ENCODE data around the gene USP34. TPM values are rescaled to one million over a fixed set of nuclear protein-coding genes. Genes with fewer than 3 reads are reported as not detected.
"Not testable (repeated sequence)": the region's sequence is repeated elsewhere in the genome, so short reads cannot be mapped to it uniquely, and the experiment has no call there.

USP34 gene
- total RNA-seq, 1 donor from 2014 or later = 83.2 TPM

GRCh38 chr2:61471905-61472805 is 1.3 kb upstream of the USP34 start:
- DNase-seq (ENCODE audit: low read depth) (peak; percentile 37), FAIRE-seq (no peak)
- Histone ChIP-seq H3K4me3 (ENCODE audit: low read depth, low read length) (peak overlapping the region; percentile 96), H3K36me3 (ENCODE audit: control insufficient read depth, insufficient read depth, low read length) (no peaks in the 10 kb centered on the region), H3K27me3 (ENCODE audit: control insufficient read depth, insufficient read depth, low read length) (no peaks in the 10 kb centered on the region)
- no peak for TF ChIP-seq CTCF (IDR thresholded peaks at IDR 0.05; ENCODE audit: insufficient read depth, low read length, severe bottlenecking)

- Histone ChIP-seq H3K27me3 (ENCODE audit: control insufficient read depth, insufficient read depth, low read length) (no peaks in the 10 kb centered on the region), H3K4me3 (ENCODE audit: low read depth, low read length) (peak overlapping the region; percentile 96), H3K36me3 (ENCODE audit: control insufficient read depth, insufficient read depth, low read length) (no peaks in the 10 kb centered on the region)
- TF ChIP-seq CTCF (IDR thresholded peaks at IDR 0.05; ENCODE audit: insufficient read depth, low read length, severe bottlenecking) = no peak
- DNase-seq (ENCODE audit: low read depth) (peak; percentile 22), FAIRE-seq (no peak)
Observed at GRCh38 chr2:61470122-61470951, 550 bp downstream of the USP34 start.

DNA sequence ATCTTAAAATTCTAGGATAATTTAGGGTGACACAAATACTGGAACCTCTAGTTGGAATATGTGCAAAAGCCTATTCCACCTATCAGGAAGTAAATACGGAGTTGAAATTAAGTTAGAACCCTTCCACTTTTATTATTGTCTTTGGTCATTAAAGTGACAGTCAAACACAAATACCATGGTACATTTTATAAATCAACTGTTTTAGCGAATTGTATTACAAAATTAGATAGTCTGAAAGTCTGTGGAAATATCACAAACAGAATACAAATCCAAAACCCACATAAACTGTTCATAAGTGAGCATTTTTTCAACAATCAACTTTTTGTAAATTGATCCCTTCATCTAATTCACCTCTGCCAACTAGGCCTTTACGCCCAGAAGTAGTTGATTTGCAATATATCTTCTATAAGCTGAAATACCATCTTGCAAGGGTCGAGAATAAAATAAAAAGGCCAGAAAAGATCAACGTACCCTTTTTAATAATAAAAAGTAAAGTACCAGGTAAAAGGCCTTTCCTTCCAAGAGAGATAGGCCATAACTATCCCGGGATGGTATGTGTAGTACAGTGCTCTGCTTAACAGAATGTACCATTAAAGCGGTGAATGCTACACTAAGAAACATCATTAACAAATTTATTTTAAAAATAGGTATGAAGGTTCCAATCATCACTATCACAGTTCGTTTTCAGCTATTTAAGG is 1.3 kb downstream of the USP34 start:
- Histone ChIP-seq H3K36me3 (ENCODE audit: control insufficient read depth, insufficient read depth, low read length) (no peaks in the 10 kb centered on the region), H3K4me3 (ENCODE audit: low read depth, low read length) (peak overlapping the region; percentile 96), H3K27me3 (ENCODE audit: control insufficient read depth, insufficient read depth, low read length) (no peaks in the 10 kb centered on the region)
- no peak for TF ChIP-seq CTCF (IDR thresholded peaks at IDR 0.05; ENCODE audit: insufficient read depth, low read length, severe bottlenecking)
- DNase-seq (ENCODE audit: low read depth) = peak; percentile 21
- no peak for FAIRE-seq

DNA sequence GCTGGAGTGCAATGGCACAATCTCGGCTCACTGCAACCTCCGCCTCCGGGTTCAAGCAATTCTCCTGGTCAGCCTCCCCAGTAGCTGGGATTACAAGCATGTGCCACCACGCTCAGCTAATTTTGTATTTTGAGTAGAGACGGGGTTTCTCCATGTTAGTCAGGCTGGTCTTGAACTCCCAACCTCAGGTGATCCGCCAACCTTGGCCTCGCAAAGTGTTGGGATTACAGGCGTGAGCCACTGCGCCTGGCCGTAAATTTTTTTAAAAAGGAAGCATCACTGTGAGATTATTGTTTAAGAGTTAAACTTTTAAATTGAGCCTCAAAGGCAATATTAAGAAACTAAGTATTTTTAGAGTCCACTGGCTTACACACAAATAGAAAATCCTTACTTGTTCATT is 2.7 kb downstream of the USP34 start:
- H3K36me3 ChIP-seq (ENCODE audit: control insufficient read depth, insufficient read depth, low read length); H3K4me3 ChIP-seq (ENCODE audit: low read depth, low read length); DNase-seq (ENCODE audit: low read depth); H3K27me3 ChIP-seq (ENCODE audit: control insufficient read depth, insufficient read depth, low read length); FAIRE-seq: not testable (repeated sequence)

- no peaks in the 10 kb centered on the region for H3K36me3 ChIP-seq (ENCODE audit: control insufficient read depth, insufficient read depth, low read length)
- FAIRE-seq (no peak), DNase-seq (ENCODE audit: low read depth) (no peak)
- no peak for TF ChIP-seq CTCF (IDR thresholded peaks at IDR 0.05; ENCODE audit: insufficient read depth, low read length, severe bottlenecking)
- H3K4me3 ChIP-seq (ENCODE audit: low read depth, low read length) = no peak overlapping the region
- H3K27me3 ChIP-seq (ENCODE audit: control insufficient read depth, insufficient read depth, low read length) = no peaks in the 10 kb centered on the region
Observed at GRCh38 chr2:61465045-61465444, 5.8 kb downstream of the USP34 start.
